ENCODE data around the gene FAM120B.

FAM120B gene

GRCh38 chr6:170272341-170273065 is 34.1 kb upstream of the FAM120B start:
- DNase-seq: no peak

- DNase-seq: no peak
Observed at GRCh38 chr6:170273191-170273590, 33.4 kb upstream of the FAM120B start.

- no peak for DNase-seq
Observed at GRCh38 chr6:170273681-170274080, 32.9 kb upstream of the FAM120B start.

- no peak for DNase-seq
Observed at GRCh38 chr6:170274713-170275560, 31.6 kb upstream of the FAM120B start.

GRCh38 chr6:170276369-170277057 is 30.0 kb upstream of the FAM120B start:
- no peak for DNase-seq

- DNase-seq: no peak
Observed at GRCh38 chr6:170277893-170278742, 28.4 kb upstream of the FAM120B start.

- no peak for DNase-seq
Observed at GRCh38 chr6:170278743-170279094, 27.8 kb upstream of the FAM120B start.

GRCh38 chr6:170279426-170279825 is 27.1 kb upstream of the FAM120B start:
- no peak for DNase-seq

GRCh38 chr6:170279977-170280688 is 26.4 kb upstream of the FAM120B start:
- DNase-seq: no peak

- no peak for DNase-seq
Observed at GRCh38 chr6:170280689-170281045, 25.9 kb upstream of the FAM120B start.

- no peak for DNase-seq
Observed at GRCh38 chr6:170281331-170282292, 24.9 kb upstream of the FAM120B start.

- DNase-seq: no peak
Observed at GRCh38 chr6:170282512-170283158, 23.9 kb upstream of the FAM120B start.

- no peak for DNase-seq
Observed at GRCh38 chr6:170283212-170284081, 23.1 kb upstream of the FAM120B start.

GRCh38 chr6:170284126-170284773 is 22.3 kb upstream of the FAM120B start:
- DNase-seq: no peak

- no peak for DNase-seq
Observed at GRCh38 chr6:170284866-170285469, 21.6 kb upstream of the FAM120B start.

- DNase-seq: no peak
Observed at GRCh38 chr6:170285482-170285881, 21.1 kb upstream of the FAM120B start.

GRCh38 chr6:170286246-170286933 is 20.2 kb upstream of the FAM120B start:
- no peak for DNase-seq

GRCh38 chr6:170286934-170287265 is 19.7 kb upstream of the FAM120B start:
- DNase-seq: no peak

All from stimulated activated naive CD4-positive, alpha-beta T cell treated with Interleukin-2 at 50 U/mL for 16 hours (primary cell).